Mesenteric fat pad (tissue), 1 donor: ENCODE measurements around the gene PAIP2. TPM values are rescaled to one million over a fixed set of nuclear protein-coding genes. Genes with fewer than 3 reads are reported as not detected.
A peak's percentile ranks its signal among the peaks of the same experiment; 100 is the strongest.

ENCODE experiments used
- DNase-seq: peaks from one replicate; pipeline ENCODE4 v3.0.0-alpha.2; 2020; ENCODE audit warnings: low spot score
- total RNA-seq: library from RNA; stranded (reverse); fragmentation: NEBNext Ultra II Directional; extraction: Animal tissue kit (Norgen Biotek cat#: 25700); gene quantifications from one replicate; pipeline ENCODE4 v1.2.1, GENCODE V29; 2021
- donor health status: DM: yes; HTN: yes; CAD: no.

The PAIP2 gene
- total RNA-seq, 1 donor from 2014 or later, result 79.3 TPM

- no peak for DNase-seq
Measured at GRCh38 chr5:139390639-139391569, 49.2 kb downstream of the PAIP2 start.

DNA sequence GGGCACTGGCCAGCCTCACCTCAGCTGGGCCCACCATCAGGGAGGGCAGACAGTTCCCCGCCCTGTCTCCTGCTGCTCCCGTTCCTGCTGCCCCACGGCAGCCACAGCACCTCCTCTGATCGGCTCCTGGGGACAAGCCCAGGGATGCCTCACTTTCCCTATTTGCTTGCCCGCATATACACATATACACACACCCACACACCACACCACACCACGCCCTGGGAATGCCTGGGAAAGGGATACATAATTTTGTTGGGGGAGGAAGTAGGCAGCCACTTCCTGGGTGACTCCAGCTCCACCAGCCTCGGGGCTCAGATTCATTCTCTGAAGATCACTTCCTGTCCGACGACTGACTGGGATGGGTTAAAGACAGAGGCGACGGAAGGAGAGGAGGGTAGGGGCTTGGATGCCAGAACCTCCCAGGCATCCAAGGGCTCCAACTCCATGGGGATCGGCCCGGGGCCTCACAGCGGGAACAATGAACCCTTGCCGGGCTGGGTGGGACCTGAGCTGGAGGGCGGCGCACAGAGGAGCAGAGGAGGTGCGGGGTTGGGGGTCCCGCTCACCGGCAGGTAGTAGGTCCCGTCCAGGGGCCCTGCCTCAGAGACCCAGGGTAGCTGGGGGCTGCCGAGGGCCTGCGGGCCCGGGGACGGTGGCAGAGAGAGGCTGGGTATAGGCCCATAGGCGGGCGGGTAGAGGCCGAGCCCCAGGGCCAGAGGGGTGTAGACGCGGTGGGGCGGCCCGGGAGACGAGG, 50.1 kb downstream of the PAIP2 start:
- no peak for DNase-seq

- no peak for DNase-seq
Measured at GRCh38 chr5:139392324-139392677, 50.6 kb downstream of the PAIP2 start.

GRCh38 chr5:139392678-139393496, 51.2 kb downstream of the PAIP2 start:
- no peak for DNase-seq

DNA sequence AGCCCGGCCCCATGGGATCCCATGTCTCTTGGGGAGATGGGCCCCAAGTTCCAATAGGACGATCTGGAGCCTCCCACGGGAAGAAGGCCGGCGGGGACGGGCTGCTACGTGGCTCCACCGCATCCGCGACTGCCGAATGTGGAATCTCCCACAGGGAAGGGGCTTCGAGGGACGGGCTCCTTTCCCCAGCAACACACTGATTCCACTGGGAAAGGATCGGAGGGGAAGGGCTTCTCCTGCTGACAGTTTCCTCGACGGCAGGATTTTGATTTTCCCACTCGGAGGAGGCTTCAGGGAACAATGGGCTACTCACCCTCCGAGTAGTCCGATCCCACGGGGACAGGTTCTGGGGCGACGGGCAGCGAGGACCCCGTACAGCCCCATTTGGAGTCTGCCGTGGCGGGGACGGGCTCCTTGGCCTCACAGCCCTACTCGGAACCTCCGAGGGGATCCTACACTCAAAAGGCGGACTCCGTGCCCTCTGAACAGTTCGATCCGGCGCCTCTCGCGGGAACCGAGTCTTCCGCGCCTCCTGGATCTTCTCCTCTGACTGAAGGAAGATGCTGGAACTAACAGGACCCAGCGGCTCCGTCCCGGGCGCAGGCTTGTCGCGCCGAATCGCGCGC, 52.0 kb downstream of the PAIP2 start:
- DNase-seq, result no peak

DNA sequence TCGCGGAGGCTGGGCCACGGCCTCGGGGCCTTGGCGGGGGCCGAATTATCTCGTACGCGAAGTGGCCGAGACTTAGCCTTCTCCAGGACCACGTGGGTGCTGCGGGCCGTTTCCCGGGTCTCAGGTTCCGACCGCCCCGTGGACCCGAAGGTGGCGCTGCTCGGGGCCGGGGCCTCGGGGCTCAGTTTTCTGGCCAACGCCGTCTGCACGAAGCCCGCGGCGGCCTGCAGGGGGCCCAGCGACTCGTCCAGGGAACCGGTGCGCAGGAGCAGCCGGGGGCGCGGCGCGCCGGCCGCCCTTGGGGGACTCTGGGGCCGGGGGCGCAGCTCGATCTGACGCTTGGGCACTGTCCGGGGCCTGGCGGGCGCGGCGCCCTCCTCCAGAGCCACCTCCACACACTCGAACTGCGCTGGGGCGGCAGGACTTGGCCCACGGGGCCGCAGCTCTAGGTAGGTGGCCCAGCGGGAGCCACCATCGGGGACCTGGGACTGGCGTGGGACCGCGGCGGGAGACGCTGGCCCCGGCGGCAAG, 52.5 kb downstream of the PAIP2 start:
- no peak for DNase-seq

DNA sequence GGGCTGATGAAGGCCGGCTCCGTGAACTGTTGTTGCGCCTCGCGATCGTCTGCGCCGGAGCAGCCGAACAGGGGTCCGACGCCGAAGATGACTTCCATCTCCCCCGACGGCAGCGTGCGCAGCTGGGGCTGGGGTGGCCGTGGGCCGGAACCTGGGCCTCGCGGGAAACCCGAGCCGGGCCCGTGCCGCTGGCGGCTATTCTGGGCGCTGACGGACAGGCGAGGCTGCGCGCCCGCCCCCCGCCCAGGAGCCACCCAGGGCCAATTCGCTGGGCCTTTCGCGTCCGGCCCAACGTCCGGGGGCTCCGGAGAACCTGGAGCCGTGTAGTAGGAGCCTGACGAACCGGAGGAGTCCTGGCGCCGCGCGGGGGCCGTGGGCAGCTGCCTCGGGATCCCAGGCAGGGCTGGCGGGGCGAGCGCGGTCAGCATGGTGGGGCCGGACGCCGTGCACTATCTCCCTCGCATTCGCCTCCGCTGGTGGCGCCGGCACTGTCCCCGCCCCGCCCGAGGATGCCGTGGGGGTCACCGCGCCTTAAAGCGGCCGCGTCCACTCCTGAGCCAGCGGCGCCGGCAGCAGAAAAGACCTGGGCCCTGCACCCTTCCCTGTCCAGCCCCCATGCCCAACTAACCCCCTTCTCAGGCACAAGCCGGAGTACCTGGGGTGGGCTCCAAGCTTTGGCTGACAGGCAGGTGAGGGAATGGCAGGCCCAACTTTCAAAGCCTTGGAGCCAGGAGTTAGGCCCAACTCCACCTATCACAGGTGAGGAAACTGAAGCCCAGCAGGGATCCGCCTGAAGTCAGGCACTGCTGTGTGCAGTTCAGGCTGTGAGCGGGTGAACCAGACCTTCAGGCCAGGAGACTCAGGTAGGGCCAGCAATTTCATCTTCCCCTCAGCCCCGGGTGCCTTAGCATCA, 53.3 kb downstream of the PAIP2 start, which contains the start of gene PROB1:
Gene PROB1, minus strand, starts transcription at position 451 of the 913 bp plus-strand sequence. Its CDS starts 23 bp downstream, at position 428.
- DNase-seq, result no peak

DNA sequence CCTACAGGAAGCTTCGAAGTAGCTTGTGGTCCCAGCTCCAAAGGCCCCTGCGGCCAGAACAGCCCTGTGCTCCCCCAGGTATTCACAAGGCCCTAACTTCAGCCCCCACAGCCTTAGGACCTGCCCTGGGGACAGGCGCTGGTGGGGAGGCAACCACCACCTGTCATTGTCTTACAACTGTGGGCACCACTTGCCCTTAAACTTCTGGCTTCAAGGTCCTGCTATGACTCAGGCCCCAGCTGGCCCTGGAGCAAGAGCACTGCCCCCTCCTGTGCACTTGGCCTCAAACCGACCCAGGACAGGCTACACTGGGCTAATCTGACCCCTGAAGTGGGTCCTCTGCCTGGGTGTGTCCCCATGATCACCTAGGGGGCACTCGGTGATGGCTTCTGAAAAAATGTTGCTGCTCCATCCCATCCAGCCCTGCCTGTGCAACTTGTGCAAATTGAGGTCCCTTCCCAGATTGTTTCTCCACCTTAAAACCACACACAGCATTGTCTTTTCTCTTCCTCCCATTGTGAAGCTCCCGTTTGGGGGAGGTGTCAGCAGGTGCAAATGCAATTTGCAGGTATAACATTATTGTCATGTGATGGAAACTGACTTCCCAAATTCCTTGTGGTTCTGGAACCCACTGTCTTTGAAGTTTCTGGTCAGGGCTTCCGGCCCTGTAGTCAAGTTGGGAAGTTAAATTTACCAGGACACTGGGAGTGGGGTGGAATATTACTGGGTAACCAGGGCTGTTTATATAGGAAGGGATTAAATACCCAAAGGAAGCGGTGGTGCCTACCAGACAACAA, 54.4 kb downstream of the PAIP2 start:
- no peak for DNase-seq

- no peak for DNase-seq
Measured at GRCh38 chr5:139396691-139397090, 55.0 kb downstream of the PAIP2 start.

DNA sequence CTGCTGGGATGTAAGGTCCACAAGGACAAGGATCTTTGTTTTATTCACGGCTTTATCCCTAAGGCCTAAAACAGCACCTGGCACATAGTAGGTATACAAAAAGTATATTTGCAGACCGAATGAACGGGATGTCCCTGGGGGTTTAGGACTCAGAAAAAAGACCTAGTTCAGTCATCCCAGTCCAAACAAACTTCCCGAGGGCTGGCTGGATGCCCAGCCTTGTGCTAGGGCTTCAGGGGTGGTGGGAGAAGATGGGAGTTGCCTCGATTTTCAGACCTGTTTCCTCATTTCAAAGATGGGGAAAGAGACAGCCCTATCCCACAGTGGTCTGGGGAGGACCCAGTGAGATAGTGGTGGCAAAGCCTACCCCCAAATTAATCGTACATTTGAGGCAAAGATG, 56.3 kb downstream of the PAIP2 start:
- no peak for DNase-seq

GRCh38 chr5:139399501-139400121, 58.0 kb downstream of the PAIP2 start:
- no peak for DNase-seq

- DNase-seq, result no peak
Measured at GRCh38 chr5:139401546-139401945, 59.9 kb downstream of the PAIP2 start.

DNA sequence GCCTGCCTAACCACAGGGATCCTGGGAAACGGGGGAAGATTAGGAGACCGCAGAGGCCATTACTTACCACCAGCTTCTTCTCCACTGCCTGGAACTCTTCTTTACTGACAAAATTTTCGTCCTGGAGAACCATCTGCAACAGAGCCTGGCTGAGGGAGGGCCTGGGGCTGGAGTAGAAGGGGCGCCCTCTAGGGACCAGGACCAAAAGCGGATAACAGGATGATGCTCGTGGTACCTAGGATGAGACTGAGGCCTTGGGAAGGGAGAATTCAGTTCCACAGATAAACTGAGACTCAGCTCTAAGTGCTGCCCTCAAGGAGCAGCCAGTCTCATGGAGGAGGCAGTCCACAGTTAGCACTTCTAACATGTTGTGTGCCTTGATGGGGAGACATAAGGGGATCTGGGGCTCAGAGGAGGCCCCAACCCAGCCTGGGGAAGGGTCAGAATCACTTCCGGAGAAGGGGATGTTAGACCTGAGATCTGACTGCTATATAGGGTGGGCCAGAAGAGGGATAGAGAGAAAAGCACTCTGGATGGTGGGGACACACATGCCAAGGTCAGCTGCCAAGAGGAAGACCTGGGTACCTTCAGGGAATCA, 61.0 kb downstream of the PAIP2 start:
- no peak for DNase-seq

GRCh38 chr5:139403418-139403786, 61.7 kb downstream of the PAIP2 start:
- DNase-seq, result no peak

DNA sequence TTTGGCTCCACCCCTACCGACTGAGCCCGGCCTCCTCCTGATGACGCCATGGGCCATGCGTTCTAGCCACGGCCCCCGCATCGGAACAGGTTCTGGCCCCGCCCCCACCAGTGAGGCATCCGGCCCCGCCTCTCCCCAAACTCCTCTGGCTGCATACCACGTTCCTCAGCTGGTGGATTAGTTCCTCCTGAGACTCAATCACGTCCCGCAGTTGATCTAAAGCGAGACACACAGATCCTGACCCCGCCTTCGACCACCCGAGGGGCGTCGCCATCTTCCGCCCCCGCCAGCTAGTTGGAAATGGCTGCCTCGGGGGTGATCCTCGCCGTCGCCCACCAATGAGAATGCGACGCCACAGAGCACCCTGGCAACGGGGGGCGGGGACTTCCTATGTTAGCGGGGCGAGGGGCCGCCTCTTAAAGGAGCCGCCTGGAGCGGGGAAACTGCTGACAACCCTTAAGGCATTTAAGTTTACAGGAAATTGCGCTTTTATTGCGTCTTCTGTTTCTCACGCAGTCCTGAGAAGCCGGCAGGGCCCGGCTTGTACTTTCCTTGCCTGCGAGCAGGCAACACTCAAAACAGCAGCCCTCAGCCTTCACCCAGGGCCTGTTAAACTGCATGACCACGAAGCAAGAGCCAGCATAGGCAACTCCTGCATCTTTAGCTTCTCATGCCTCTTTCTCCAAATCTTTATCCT, 62.3 kb downstream of the PAIP2 start, which contains the start of gene SPATA24:
Gene SPATA24, minus strand, starts transcription at position 303 of the 697 bp plus-strand sequence. Its CDS starts 29 bp downstream, at position 274.
- peak; percentile 98 for DNase-seq

DNA sequence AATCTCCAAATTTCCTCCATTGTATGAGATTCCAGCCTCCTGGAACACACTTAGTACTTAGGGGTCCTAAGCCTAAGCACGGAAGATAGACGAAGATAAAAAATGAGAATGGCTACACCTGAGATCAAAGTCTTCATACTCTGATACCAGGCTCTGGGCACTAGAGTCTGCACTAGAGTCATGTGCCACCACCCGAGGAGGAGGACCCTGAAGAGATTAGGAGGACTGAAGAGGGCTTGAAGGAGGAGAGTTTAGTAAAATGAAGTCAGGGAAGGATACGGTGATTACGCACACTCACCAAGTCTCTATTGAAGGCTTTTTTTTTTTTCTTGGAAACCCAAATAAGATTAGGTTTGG, 62.8 kb downstream of the PAIP2 start:
- DNase-seq, result no peak

DNA sequence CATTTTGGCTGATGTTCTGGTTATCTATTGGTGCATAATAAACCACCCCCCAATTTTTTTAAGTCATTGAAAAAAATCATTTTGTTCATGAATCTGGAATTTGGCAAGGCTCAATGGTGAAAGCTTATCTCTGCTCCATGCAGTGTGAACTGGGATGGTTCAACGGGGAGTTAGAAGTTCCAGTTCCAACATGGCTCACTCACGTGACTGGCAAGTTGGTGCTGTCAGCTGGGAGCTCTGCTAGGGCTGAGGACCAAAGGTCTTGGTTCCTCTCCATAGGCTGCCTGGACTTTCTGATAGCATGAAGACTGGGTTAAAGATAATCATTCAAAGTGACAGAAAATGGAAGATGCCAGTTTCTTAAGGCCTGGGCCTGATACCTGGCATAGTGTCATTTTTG, 65.3 kb downstream of the PAIP2 start:
- no peak for DNase-seq
